SK-MEL-5 (cell line): ENCODE data around the gene PLEKHN1. TPM values are rescaled to one million over a fixed set of nuclear protein-coding genes. Genes with fewer than 3 reads are reported as not detected.

Experiments
- DNase-seq: peaks from one replicate; pipeline ENCODE4 v3.0.0-alpha.2; 2016; ENCODE audit warnings: low read depth, low spot score
- in situ Hi-C: cut with HindIII; loops from 2 replicates; pipeline ENCODE4 v1.10.0; 2016; ENCODE audit warnings: low sequenced_read_pairs, high pct_unique_total_duplicates, low pct_unique_long_range_greater_than_20kb
- total RNA-seq: library from RNA; depleted of rRNA; stranded (reverse); fragments of >200 nt; shearing (Covaris generic); gene quantifications from 2 replicates; pipeline ENCODE4 v1.2.3, GENCODE V29; 2014

The PLEKHN1 gene
- total RNA-seq, 1 experiment from 2014 or later: 0.03 TPM

- DNase-seq: no peak
- in situ Hi-C loops: no loop called here
Measured at GRCh38 chr1:953524-954320, 12.6 kb upstream of the PLEKHN1 start.

- in situ Hi-C loops: no loop called here
- DNase-seq: no peak
Measured at GRCh38 chr1:954927-955326, 11.4 kb upstream of the PLEKHN1 start.

GRCh38 chr1:955474-955873, 10.8 kb upstream of the PLEKHN1 start:
- DNase-seq: no peak
- in situ Hi-C loops: no loop called here

- in situ Hi-C loops: no loop called here
- DNase-seq: no peak
Measured at GRCh38 chr1:956636-957035, 9.6 kb upstream of the PLEKHN1 start.

- in situ Hi-C loops: no loop called here
- DNase-seq: peak; percentile 85
Measured at GRCh38 chr1:958823-959730, 7.2 kb upstream of the PLEKHN1 start, which contains the start of gene NOC2L. NOC2L (minus strand) TSS chr1:959256; CDS start chr1:959240, 16 bp downstream.

- in situ Hi-C loops: no loop called here
- no peak for DNase-seq
Measured at GRCh38 chr1:959731-960362, 6.4 kb upstream of the PLEKHN1 start.

GRCh38 chr1:960363-961131, 5.7 kb upstream of the PLEKHN1 start, which contains the start of gene KLHL17:
KLHL17 (plus strand) TSS chr1:960584; CDS start chr1:960694, 110 bp downstream.
- peak; percentile 56 for DNase-seq
- in situ Hi-C loops: no loop called here

- no peak for DNase-seq
- in situ Hi-C loops: no loop called here
Measured at GRCh38 chr1:961132-961669, 5.1 kb upstream of the PLEKHN1 start.

- in situ Hi-C loops: no loop called here
- DNase-seq: no peak
Measured at GRCh38 chr1:962381-963300, 3.6 kb upstream of the PLEKHN1 start.

- DNase-seq: no peak
- in situ Hi-C loops: no loop called here
Measured at GRCh38 chr1:963301-963651, 3.0 kb upstream of the PLEKHN1 start.

- in situ Hi-C loops: no loop called here
Measured at GRCh38 chr1:963746-964525, 2.3 kb upstream of the PLEKHN1 start.

GRCh38 chr1:964691-965525, 1.4 kb upstream of the PLEKHN1 start:
- in situ Hi-C loops: no loop called here
- DNase-seq: no peak

More at GRCh38 chr1:963746-964525, 2.3 kb upstream of the PLEKHN1 start:
- DNase-seq: no peak

- no peak for DNase-seq
- in situ Hi-C loops: no loop called here
Measured at GRCh38 chr1:965526-966134, 652 bp upstream of the PLEKHN1 start.

- DNase-seq: peak; percentile 49
- in situ Hi-C loops: no loop called here
Measured at GRCh38 chr1:966704-967300, 520 bp downstream of the PLEKHN1 start.
